PC-3 (cell line): ENCODE measurements around the gene ARHGEF7.

Experiments
- CTCF ChIP-seq: fragments of 300-600 bp; sonication (generic); conservative IDR thresholded peaks from 2 replicates; pipeline ENCODE4 v1.5.1; 2017; ENCODE audit warnings: antibody characterized with exemption, low read depth, mild to moderate bottlenecking, low read length
- EZH2phosphoT487 ChIP-seq: fragments of 300-600 bp; sonication (generic); IDR thresholded peaks from 2 replicates; pipeline ENCODE4 v1.6.1; 2018; ENCODE audit warnings: mild to moderate bottlenecking, antibody characterized with exemption, low read length, borderline replicate concordance

GRCh38 chr13:111112196-111112595 is 2.9 kb upstream of the ARHGEF7 start:
- TF ChIP-seq CTCF (no peak), EZH2phosphoT487 (no peak)
